NCI-H748 (cell line): ENCODE results near the gene KRTAP5-4.
A peak's percentile ranks its signal among the peaks of the same experiment; 100 is the strongest.
"Not testable (repeated sequence)": the region's sequence is repeated elsewhere in the genome, so short reads cannot be mapped to it uniquely, and the experiment has no call there.

Experiments
- DNase-seq: peaks from one replicate; lab custom pipeline; 2025; ENCODE audit not compliant: unreplicated experiment; lab: John Stamatoyannopoulos, UW

The KRTAP5-4 gene

DNA sequence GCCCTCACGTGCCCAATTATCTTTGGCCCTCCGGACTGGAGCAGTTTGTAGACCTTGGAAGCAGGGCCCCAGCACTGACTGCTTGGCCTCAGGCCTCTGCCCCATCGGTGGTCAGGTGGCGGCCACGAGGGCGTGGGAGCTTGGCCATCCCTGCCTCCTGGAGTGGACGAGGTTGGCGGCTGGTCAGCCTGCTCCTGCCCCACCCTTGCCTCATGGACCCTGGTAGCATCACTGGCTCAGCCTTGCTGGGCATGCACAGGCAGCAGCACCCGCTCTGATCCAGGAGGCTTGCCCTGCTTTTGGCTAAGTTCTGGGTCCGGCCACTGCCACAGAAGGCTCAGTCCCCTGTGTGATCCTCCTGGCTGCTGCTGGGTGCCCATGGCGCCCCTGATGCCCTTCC lies 17.8 kb downstream of the KRTAP5-4 start:
- DNase-seq, result no peak

DNA sequence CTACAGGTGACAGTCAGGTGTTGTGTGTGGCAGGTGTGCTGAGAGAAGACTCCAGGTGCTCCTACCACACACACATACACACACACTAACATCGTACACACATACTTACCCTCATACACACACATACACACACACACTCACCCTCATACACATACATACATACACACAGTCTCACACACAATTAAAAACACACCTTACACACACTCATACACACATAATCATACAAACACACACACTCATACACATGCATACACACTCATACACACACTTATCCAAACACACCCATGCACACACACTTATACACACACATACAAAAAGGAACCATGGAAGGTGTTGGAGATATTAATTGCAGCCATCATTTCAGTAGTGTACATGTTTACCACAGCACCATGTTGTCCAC lies 18.3 kb downstream of the KRTAP5-4 start:
- DNase-seq, result peak; percentile 86

DNA sequence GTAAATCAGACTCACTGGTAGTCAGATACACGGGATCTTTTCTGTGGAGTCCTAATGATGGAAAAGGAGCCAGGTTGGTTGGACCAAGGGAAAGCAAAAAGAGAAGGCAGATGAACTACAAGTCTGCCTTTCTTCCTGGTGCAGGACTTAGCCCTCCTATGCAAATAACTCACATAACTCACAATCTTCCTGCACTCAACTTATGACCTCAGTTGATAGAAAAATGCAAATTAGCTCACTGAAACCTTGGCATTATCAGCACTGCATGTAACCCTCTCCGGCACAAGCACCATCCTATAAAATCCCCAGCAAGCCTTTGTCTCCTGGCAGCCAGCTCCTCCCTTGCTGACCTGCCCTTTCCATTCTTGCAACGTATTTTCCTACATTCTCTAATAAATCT lies 20.3 kb downstream of the KRTAP5-4 start:
- peak; percentile 31 for DNase-seq

DNA sequence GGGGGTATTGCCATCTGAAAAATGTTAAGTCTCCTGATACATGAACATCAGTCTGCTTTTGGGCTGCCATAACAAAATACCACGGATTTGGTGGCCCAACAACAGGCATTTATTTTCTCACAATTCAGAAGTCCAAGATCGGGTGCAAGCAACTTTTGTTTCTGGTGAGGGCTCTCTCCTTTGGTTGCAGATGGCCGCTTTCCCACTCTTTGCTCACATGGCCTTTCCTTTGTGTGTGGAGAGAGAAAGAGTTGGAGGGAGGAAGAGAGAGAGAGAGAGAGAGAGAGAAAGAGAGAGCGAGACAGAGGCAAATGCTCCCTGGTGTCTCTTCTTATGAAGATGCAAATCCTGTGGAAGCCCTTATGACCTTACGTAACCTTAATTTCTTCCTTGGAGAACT lies 21.3 kb downstream of the KRTAP5-4 start:
- DNase-seq, result no peak

DNA sequence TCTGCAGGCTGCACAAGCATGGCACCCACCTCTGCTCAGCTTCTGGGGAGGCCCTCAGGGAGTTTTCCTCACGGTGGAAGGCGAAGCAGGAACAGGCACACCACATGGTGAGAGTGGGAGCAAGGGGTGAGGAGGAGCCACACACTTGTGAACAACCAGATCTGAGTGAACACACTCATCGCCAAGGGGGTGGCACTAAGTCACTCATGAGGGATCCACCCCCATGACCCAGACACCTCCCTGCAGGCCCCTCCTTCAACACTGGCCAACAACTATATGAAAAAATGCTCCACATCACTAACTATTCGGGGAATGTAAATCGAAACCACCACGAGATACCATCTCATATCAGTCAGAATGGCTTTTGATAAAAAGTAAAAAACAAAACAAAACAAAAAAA lies 23.1 kb downstream of the KRTAP5-4 start:
- DNase-seq, result no peak

DNA sequence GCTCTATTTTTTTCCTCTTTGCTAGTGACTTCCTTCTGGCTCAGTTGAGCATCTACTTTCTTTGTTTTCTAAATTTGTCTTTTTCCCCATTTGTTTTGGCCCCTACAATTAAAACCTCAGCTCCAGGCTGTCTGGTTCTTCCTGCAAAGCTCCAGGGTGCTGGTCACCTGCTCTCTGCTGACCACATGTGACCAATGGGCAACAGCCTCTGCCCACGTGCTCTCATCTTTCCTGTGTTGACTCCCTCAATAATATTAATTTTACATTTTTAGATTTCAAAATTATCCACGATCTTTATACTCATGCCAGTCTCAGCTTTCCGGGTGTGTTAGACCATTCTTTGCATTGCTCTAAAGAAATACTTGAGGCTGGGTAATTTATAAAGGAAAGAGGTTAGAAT lies 23.5 kb downstream of the KRTAP5-4 start:
- not testable (repeated sequence) for DNase-seq

DNA sequence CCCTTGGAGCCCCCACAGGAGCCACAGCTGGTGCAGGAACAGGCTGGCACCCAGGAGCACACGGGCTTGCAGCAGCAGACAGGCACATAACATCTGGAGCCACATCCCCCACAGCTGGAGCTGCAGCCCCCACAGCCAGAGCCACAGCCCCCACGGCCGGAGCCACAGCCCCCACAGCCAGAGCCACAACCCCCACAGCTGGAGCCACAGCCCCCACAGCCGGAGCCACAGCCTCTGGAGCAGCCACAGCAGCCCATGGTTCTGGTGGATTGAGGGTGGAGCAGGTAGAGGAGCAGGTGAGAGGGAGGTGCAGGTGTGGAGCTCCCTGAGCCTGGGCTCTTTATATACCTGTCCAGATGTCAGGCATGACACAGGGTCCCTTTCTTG lies 24.0 kb downstream of the KRTAP5-4 start, which contains the start of gene KRTAP5-2:
Gene KRTAP5-2, minus strand, starts transcription at position 301 of the 387 bp plus-strand sequence. Its CDS starts 44 bp downstream, at position 257.
- no peak for DNase-seq

DNA sequence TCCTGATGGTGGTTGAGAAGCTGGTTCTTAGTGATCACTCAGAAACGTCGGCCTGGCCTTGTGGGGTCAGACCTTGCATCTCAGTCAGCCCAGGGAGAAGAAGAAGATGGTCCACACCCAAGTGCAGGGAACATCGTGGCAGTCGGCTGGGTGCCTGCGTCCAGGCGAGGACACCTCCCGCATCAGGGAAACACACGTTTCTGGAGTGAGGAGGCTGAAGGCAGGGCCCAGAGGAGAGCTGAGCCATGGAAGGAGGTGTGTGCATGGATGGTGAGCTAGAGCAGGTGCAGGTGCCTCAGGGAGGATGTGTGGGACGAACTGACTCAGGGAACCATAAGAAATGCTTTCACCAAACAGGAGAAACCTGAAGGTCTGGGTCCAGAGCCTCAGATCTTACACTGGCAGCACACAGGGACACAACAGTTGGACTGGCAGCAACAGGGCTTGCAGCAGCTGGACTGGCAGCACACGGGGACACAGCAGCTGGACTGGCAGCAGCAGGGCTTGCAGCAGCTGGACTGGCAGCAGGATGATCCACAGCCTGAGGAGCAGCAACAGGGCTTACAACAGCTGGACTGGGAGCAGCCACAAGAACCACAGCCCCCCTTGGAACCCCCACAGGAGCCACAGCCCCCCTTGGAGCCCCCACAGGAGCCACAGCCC lies 24.5 kb downstream of the KRTAP5-4 start:
- DNase-seq, result no peak

DNA sequence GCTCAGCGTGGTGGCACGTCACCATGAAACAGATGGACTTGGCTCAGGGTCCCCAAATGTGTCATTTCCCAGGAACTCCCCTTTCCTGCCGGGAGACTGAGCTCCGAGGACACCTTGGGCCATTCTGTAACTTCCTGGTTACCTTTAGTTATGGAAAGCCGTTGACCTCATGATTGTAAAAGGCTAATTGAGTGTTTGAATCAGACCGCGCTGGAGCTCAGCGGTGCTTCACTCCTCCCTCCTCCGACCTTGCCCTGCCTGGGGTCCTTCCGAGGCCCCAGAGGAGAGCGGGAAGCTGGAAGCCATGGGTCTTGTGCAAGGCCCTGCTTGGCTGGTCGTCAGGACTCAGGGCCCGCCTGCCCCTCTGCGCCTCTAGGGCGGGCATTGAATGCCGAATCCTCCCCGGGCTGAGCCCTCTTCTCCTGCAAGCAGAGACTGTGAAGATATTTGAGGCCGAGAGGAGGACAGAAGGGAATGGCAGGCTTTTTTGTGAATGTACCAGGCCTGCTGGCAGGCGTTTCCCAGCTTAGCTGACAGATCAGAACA lies 25.3 kb downstream of the KRTAP5-4 start:
- peak; percentile 65 for DNase-seq

DNA sequence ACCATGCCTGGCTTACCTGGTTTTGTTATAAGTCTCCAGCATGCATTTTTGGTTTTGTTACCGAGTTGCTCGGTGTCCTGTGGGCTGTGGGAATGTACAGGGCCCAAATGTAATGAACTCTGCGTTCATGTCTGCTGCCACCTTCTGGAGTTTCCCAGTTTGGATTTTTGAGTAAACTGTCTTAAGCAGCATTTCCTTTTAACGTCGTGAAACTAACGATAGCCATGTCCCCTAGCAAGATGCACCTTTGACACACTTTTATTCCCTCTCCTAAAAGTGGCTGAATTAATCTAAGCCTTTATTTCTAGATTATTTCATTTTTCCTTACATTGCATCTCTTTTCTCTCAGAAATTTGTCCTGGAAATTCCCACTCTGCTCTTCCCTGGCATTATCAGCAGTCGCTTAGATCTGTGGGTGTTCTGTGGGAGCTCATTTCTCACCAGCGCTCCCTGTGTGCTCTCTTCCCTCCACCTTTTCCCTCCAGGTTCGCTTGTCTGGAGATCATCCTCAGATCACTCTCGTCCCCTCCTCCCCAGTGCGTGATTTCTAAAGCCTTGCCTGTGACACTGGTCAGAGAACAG lies 25.9 kb downstream of the KRTAP5-4 start:
- DNase-seq, result peak; percentile 19

DNA sequence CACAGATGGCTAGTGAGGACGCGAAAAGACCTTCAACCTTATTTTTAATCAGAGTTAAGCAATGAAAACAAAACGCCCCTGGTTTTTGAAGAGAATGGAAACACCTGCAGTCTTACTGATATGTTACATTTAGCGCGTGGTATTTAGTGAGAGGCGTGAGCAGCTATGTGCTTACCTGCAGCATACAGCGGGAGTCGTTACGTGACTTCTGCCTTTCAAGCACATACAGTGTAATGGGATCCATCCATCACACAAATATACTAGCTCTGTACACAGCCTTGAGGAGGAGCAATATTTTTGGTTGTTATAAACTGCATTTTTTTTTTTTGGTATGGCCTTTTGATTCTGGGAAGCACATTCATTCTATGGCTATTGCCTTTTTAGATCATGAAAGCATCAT lies 29.3 kb downstream of the KRTAP5-4 start:
- peak; percentile 87 for DNase-seq

DNA sequence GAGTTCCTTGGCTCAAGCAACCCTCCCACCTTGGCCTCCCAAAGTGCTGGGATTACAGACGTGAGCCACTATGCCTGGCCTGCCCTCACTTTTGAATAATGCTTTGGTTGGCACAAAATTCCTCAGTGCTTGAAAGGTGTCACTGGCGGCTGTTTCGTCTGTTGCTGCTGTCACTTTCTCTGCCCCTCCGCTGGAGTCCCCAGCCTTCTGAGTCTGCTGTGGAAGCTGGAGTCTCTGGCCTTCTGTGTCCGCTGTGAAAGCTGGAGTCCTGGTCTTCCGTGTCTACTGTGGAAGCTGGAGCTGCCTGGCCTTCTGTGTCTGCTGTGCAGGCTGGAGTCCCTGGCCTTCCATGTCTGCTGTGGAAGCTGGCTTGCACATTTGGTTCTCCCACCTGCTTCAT lies 31.9 kb downstream of the KRTAP5-4 start:
- no peak for DNase-seq

DNA sequence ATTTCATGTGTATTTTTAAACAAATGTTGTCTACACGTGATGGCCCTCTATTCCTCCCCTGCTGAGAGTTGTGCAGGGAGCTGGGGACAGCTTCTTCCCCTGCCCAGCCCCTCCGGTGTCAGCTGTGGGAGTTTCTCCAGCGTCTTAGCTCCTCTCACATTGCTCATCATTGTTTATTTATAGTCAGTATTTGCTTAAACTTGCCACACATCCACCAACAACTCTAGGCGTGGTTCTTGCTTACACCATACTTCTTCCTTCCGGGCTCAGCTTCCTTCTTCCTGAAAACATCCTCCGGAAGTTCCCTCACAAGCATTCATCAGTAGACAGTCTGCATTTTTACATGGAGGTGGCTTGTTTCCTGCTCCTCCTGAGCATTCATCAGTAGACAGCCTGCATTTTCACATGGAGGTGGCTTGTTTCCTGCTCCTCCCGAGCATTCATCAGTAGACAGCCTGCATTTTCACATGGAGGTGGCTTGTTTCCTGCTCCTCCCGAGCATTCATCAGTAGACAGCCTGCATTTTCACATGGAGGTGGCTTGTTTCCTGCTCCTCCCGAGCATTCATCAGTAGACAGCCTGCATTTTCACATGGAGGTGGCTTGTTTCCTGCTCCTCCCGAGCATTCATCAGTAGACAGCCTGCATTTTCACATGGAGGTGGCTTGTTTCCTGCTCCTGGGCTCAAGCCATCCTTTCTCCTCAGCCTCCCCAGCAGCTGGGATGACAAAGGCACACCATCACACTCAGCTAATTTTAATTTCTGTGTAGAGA lies 32.6 kb downstream of the KRTAP5-4 start:
- DNase-seq, result not testable (repeated sequence)

DNA sequence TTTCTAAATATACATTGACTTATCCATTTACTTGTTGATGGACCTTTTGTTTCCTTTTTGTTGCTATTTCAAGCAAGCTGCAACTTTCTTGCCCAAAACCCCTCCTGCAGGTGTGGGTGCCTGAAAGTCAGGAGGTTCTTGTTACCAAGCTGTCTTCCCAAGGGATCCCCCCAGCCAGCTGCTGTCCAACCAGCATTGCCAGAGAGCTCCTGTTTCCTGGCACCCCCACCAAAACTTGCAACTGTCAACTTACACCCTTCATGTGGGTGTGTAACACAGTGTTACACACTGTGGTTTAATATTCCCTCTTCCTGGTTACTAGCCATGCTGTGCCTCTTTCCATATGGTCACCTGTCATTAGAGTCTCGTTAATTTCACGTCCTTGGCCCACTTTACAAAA lies 35.2 kb downstream of the KRTAP5-4 start:
- no peak for DNase-seq

DNA sequence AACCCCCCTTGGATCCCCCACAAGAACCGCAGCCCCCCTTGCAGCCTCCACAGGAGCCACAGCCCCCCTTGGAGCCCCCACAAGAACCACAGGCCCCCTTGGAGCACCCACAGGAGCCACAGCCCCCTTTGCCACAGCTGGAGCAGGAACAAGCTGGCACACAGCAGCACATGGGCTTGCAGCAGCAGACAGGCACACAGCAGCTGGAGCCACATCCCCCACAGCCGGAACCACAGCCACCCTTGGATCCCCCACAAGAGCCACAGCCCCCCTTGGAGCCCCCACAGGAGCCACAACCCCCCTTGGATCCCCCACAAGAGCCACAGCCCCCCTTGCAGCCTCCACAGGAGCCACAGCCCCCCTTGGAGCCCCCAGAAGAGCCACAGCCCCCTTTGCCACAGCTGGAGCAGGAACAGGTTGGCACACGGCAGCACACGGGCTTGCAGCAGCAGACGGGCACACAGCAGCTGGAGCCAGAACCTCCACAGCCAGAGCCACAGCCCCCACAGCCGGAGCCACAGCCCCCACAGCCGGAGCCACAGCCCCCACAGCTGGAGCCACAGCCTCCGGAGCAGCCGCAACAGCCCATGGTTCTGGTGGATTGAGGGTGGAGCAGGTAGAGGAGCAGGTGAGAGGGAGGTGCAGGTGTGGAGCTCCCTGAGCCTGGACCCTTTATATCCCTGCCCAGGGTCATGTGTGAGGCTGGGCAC lies 37.1 kb downstream of the KRTAP5-4 start, which contains the start of gene KRTAP5-1:
Gene KRTAP5-1, minus strand, starts transcription at position 623 of the 710 bp plus-strand sequence. Its CDS starts 34 bp downstream, at position 589.
- not testable (repeated sequence) for DNase-seq

DNA sequence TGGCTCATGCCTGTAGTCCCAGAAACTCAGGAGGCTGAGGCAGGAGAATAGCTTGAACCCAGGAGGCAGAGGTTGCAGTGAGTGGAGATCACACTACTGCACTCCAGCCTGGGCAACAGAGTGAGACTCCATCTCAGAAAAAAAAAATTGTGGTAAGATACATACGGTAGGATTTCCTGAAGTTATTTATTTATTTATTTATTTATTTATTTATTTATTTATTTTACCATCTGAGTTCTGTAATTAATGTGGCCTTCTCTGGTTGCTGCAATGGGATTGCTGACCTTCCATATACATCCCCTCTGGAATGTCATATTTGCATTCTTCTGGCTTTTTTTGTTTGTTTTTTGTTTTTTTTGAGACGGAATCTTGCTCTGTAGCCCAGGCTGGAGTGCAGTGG lies 39.0 kb downstream of the KRTAP5-4 start:
- DNase-seq, result not testable (repeated sequence)

DNA sequence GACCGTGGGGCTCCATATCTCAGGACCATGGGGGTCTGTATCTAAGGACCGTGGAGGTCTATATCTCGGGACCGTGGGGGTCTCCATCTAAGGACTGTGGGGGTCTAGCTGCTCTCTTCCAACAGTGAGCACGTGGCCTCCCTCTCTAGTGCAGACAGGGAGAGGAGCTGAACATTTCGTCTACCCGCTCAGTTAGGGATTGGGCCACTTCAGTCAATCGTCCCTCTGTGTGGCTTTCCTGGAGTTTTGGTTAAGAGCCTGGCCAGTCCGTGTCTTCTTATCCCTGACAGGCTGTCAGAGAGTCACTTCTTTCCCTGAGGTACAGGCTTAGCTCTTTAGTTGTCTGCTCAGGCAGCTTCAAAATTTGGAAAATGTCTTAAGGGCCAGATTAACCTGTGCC lies 40.0 kb downstream of the KRTAP5-4 start:
- DNase-seq, result no peak

DNA sequence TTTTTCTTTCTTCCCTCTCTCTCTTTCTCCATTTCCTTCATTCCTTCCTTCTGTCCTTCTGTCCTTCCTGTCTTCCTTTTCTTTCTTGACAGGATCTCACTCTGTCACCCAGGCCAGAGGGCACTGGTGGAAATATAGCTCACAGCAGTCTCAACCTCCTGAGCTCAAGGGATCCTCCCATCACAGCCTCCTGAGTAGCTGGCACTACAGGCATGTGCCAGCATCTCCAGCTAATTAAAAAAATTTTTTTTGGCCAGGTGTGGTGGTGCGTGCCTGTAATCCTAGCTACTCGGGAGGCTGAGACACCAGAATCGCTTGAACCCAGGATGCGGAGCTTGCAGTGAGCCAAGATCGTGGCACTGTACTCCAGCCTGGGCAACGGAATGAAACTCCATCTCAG lies 45.1 kb downstream of the KRTAP5-4 start:
- DNase-seq, result no peak

DNA sequence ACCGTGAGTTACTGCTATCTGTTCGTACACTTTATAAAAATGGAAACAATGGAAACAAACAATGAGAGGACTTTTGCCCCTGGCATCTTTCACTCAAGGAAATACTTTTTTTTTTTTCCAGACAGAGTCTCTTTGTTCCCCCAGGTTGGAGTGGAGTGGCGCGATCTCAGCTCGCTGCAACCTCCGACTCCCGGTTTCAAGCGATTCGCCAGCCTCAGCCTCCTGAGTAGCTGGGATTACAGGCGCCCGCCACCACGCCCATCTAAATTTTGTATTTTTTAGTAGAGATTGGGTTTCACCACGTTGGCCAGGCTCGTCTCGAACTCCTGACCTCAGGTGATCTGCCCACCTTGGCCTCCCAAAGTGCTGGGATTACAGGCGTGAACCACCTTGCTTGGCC lies 46.2 kb downstream of the KRTAP5-4 start:
- not testable (repeated sequence) for DNase-seq

DNA sequence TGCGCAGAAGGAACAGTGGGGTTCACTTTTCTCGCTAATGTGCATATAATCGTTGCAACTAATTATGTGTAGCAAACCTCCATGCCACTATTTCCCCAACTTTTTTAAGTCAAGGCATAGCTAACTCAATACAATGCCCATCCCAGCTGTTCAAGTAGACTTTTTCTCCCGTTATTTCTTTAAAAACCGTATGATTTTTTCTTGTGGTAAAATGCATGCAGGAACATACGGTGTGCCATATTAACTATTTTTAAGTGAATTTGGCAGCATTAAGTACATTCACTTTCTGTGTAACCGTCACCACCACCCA lies 47.0 kb downstream of the KRTAP5-4 start:
- no peak for DNase-seq

DNA sequence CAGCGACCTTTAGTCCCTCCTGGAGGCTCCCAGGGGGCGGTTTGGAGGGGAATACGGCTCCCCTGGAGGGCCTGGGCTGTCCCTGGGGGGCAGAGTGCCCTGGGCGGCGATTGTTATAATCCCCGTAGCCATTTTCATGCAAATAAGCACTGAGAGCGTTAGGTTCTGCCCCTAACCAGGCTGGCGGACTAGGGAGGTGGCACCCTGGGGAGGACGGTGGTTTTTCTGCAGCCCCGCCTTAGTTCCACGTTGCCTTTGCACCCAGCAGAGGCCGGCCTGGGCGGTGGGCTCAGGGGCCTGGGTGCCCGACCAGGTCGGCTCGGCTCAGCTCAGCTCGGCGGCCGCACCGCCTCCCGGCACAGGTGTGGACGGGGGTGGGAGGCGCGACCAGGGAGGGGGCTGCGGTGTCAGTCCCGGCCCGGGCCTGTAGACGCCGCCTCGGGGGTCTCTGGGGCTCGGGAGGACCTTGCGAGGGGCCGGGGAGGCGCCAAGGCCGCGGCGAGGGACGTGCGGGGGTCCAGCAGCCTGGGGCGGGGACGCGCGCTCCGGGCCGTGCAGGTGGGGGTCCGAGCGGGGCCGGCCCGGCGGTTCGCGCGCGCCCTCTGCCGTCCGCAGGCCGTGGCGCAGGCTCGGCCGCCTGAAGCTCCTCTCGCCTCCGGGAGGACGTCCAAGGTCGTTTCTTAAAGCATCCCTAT lies 47.6 kb downstream of the KRTAP5-4 start:
- DNase-seq, result peak; percentile 78
